ENCODE measurements around the gene DHX16. TPM values are rescaled to one million over a fixed set of nuclear protein-coding genes. Genes with fewer than 3 reads are reported as not detected.

DHX16 gene
- total and polyA plus RNA-seq, 8 donors, result 23.8 to 43.4 (median 40.0) TPM

- no peak for TF ChIP-seq CTCF (IDR thresholded peaks at IDR 0.05)
- no peak for ATAC-seq
- no peaks in the 10 kb centered on the region for H3K27me3 ChIP-seq
- H3K9me3 ChIP-seq, result no peaks in the 10 kb centered on the region
- H3K4me3 ChIP-seq, result no peak overlapping the region
- no peak overlapping the region for H3K27ac ChIP-seq
- peaks cover 0 to 29% of the 10 kb centered on the region in 2 donors for H3K4me1 ChIP-seq
- H3K36me3 ChIP-seq, result peaks cover 0 to 69% of the 10 kb centered on the region in 2 donors
- DNase-seq, result no peak
- intact Hi-C loops (cut with DNase I), result no loop called here
These were observed 47.3 kb downstream of the DHX16 start for GRCh38 chr6:30625511-30625910.

GRCh38 chr6:30619561-30619960 is 53.2 kb downstream of the DHX16 start:
- Histone ChIP-seq H3K4me3 (no peak overlapping the region), H3K9me3 (no peaks in the 10 kb centered on the region), H3K36me3 (peaks cover 0 to 63% of the 10 kb centered on the region in 2 donors), H3K27me3 (no peaks in the 10 kb centered on the region), H3K4me1 (peaks cover 11 to 15% of the 10 kb centered on the region in 2 donors), H3K27ac (peak overlapping the region in 1 of 2 donors; percentile 96)
- ATAC-seq, result no peak
- DNase-seq, result no peak
- intact Hi-C loops (cut with DNase I), result no loop called here
- no peak for TF ChIP-seq CTCF (IDR thresholded peaks at IDR 0.05)

GRCh38 chr6:30618270-30618797 is 54.5 kb downstream of the DHX16 start:
- no peak for DNase-seq
- peak overlapping the region; percentile 50 to 81 for H3K4me3 ChIP-seq
- no peak for TF ChIP-seq CTCF (IDR thresholded peaks at IDR 0.05)
- intact Hi-C loops (cut with DNase I), result no loop called here
- peaks cover 0 to 59% of the 10 kb centered on the region in 2 donors for H3K36me3 ChIP-seq
- H3K9me3 ChIP-seq, result no peaks in the 10 kb centered on the region
- peaks cover 24 to 28% of the 10 kb centered on the region in 2 donors for H3K4me1 ChIP-seq
- peak overlapping the region; percentile 96 for H3K27ac ChIP-seq
- no peak for ATAC-seq
- H3K27me3 ChIP-seq, result no peaks in the 10 kb centered on the region

GRCh38 chr6:30617565-30618269 is 55.1 kb downstream of the DHX16 start, which contains the start of gene MRPS18B:
Gene MRPS18B, plus strand, starts transcription at chr6:30617840. Its CDS starts 26 bp downstream, at chr6:30617866.
- Histone ChIP-seq H3K36me3 (peaks cover 0 to 53% of the 10 kb centered on the region in 2 donors), H3K27ac (peak within 1 kb of the TSS; percentile 96 to 99), H3K4me1 (peaks cover 27 to 34% of the 10 kb centered on the region in 2 donors), H3K27me3 (no peaks in the 10 kb centered on the region), H3K4me3 (peak within 1 kb of the TSS; percentile 80 to 81), H3K9me3 (no peaks in the 10 kb centered on the region)
- TF ChIP-seq CTCF (IDR thresholded peaks at IDR 0.05), result no peak
- peak; percentile 96 to 100 (median 99) for DNase-seq
- ATAC-seq, result peak; percentile 86
- intact Hi-C loops (cut with DNase I), result no loop called here

GRCh38 chr6:30616811-30617564 is 55.8 kb downstream of the DHX16 start, which contains the start of gene PPP1R10:
Gene PPP1R10, minus strand, starts transcription at chr6:30617243. Its CDS starts 7,299 bp downstream, at chr6:30609944.
- Histone ChIP-seq H3K4me1 (peaks cover 27 to 41% of the 10 kb centered on the region in 2 donors), H3K4me3 (peak within 1 kb of the TSS; percentile 80 to 81), H3K36me3 (peaks cover 0 to 46% of the 10 kb centered on the region in 2 donors), H3K27me3 (no peaks in the 10 kb centered on the region), H3K27ac (peak within 1 kb of the TSS; percentile 96 to 99), H3K9me3 (no peaks in the 10 kb centered on the region)
- DNase-seq, result peak; percentile 96 to 100 (median 100)
- intact Hi-C loops (cut with DNase I), result no loop called here
- no peak for TF ChIP-seq CTCF (IDR thresholded peaks at IDR 0.05)
- peak; percentile 85 for ATAC-seq
